Esophagus squamous epithelium (tissue), 5 donors: ENCODE data around the gene DENND4C. TPM values are rescaled to one million over a fixed set of nuclear protein-coding genes. Genes with fewer than 3 reads are reported as not detected.

ENCODE experiments used
- DNase-seq: peaks from one replicate; lab custom pipeline; 2025; lab: John Stamatoyannopoulos, UW
- H3K27ac ChIP-seq, 4 donors: fragments of 200-600 bp; sonication (generic); one replicate each; pipeline ENCODE4 v1.5.1; 2016 to 2019; ENCODE audit warnings: mild to moderate bottlenecking in 1 of 4
- H3K27me3 ChIP-seq, 4 donors: fragments of 200-600 bp; sonication (generic); 1 replicate in 3 of 4; 2 replicates in 1 of 4; pipeline versions ENCODE4 v1.5.1 to v1.6.0; 2017 to 2021; ENCODE audit warnings: antibody characterized with exemption in 1 of 4
- H3K36me3 ChIP-seq, 3 donors: fragments of 200-600 bp; sonication (generic); one replicate each; pipeline ENCODE4 v1.5.1; 2016 to 2019
- H3K4me1 ChIP-seq, 3 donors: fragments of 200-600 bp; sonication (generic); one replicate each; pipeline ENCODE4 v1.5.1; 2017 to 2019
- H3K4me3 ChIP-seq, 4 donors: fragments of 200-600 bp; sonication (generic); 1 replicate in 3 of 4; 2 replicates in 1 of 4; pipeline ENCODE4 v1.5.1; 2016 to 2019; ENCODE audit warnings: mild to moderate bottlenecking in 2 of 4, moderate library complexity in 1 of 4
- H3K9me3 ChIP-seq, 3 donors: fragments of 200-600 bp; sonication (generic); one replicate each; pipeline ENCODE4 v1.5.1; 2016 to 2019
- POLR2A ChIP-seq, 4 donors: fragments of 450-650 bp; IDR thresholded peaks; one replicate each; pipeline ENCODE4 v1.6.1; 2017; ENCODE audit warnings: antibody characterized with exemption in 4 of 4, mild to moderate bottlenecking in 4 of 4, moderate library complexity in 3 of 4
- WGBS, 2 donors: methylation state at CpG; one replicate each; pipeline ENCODE4 v1.1.5; 2018; 5-methylcytosine and 5-hydroxymethylcytosine counted together
- intact Hi-C: fragments of 100-400 bp; cut with DNase I; formaldehyde crosslinking; loops from one replicate; pipeline ENCODE4 v1.15.0; 2022
- total RNA-seq, 4 donors: library from RNA; depleted of rRNA; stranded (reverse); fragments of >200 nt; gene quantifications; one replicate each; pipeline ENCODE4 v1.1.0, GENCODE V29; 2016
- TF ChIP-seq, protein P1 (sequence below), 6 experiments: fragments of 450-650 bp in 4 of 6; fragments of 200-600 bp in 2 of 6; sonication (generic) in 2 of 6; IDR thresholded peaks; one replicate each; pipeline ENCODE4 v1.5.1; 2016 to 2019; ENCODE audit warnings: antibody characterized with exemption in 6 of 6, mild to moderate bottlenecking in 4 of 6, moderate library complexity in 4 of 6
- donor health status: DM: yes; HTN: yes; CAD: no.

The DENND4C gene
- total RNA-seq, 4 donors from 2014 or later, result 32.7 to 65.8 (median 50.7) TPM

DNA sequence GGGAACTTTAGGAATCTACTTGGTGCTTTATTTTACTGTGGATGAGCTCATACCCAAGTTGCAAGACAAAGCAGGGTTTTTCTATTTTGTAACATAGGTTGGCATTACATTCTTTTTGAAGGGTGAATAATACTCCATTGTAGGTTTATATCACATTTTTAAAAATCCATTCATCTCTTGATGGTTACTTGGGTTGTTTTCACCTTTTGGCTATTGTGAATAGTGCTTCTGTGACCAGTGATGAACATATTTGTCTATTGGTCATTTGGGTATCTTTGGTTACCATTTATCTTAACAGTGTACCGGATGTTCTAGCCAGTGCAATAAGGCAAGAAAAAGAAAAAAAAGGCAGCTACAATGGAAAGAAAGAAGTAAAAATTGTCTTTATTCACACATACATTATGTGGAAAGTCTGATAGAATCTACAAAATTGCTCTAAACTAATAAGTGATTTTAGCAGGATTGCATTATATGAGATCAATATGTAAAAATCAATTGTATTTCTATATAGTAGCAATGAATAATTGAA is 40.0 kb downstream of the DENND4C start:
- 79 to 100% methylated on average over 1 of the region's 1 CpG for WGBS, 2 donors
- DNase-seq, result no peak
- Histone ChIP-seq H3K27me3 (no peaks in the 10 kb centered on the region), H3K4me1 (peaks cover 6 to 23% (median 6%) of the 10 kb centered on the region in 3 donors), H3K36me3 (no peaks in the 10 kb centered on the region), H3K27ac (no peak overlapping the region), H3K9me3 (no peaks in the 10 kb centered on the region), H3K4me3 (no peak overlapping the region)
- intact Hi-C loops, result no loop called here
- no peak for TF ChIP-seq POLR2A (IDR thresholded peaks at IDR 0.05)
- TF ChIP-seq, protein P1, sequence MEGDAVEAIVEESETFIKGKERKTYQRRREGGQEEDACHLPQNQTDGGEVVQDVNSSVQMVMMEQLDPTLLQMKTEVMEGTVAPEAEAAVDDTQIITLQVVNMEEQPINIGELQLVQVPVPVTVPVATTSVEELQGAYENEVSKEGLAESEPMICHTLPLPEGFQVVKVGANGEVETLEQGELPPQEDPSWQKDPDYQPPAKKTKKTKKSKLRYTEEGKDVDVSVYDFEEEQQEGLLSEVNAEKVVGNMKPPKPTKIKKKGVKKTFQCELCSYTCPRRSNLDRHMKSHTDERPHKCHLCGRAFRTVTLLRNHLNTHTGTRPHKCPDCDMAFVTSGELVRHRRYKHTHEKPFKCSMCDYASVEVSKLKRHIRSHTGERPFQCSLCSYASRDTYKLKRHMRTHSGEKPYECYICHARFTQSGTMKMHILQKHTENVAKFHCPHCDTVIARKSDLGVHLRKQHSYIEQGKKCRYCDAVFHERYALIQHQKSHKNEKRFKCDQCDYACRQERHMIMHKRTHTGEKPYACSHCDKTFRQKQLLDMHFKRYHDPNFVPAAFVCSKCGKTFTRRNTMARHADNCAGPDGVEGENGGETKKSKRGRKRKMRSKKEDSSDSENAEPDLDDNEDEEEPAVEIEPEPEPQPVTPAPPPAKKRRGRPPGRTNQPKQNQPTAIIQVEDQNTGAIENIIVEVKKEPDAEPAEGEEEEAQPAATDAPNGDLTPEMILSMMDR (IDR thresholded peaks at IDR 0.05), result no peak

- WGBS, 2 donors, result 88 to 94% methylated on average over 4 of the region's 4 CpGs
- no peak overlapping the region for H3K4me3 ChIP-seq
- intact Hi-C loops, result no loop called here
- no peaks in the 10 kb centered on the region for H3K9me3 ChIP-seq
- H3K4me1 ChIP-seq, result peaks cover 6 to 23% (median 6%) of the 10 kb centered on the region in 3 donors
- no peaks in the 10 kb centered on the region for H3K27me3 ChIP-seq
- TF ChIP-seq POLR2A (IDR thresholded peaks at IDR 0.05), result no peak
- TF ChIP-seq, protein P1 (IDR thresholded peaks at IDR 0.05), result no peak
- DNase-seq, result no peak
- H3K27ac ChIP-seq, result no peak overlapping the region
- H3K36me3 ChIP-seq, result no peaks in the 10 kb centered on the region
Measured at GRCh38 chr9:19271081-19271480, 40.6 kb downstream of the DENND4C start.

DNA sequence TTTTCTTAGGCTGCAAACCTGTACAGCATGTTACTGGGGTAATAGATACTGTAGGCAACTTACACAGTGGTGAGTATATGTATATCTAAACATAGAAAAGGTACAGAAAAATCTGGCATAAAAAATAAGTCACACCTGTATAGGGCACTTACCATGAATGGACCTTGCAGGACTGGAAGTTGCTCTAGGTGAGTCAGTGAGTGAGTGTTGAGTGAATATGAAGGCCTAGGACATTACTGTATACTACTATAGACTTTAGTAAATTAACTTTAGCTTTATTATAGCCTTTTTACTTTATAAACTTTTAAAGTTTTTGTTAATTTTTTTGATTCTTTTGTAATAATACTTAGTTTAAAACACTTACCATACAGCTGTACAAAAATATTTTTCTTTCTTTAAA is 51.3 kb downstream of the DENND4C start:
- DNase-seq, result no peak
- intact Hi-C loops, result no loop called here
- TF ChIP-seq POLR2A (IDR thresholded peaks at IDR 0.05), result no peak
- TF ChIP-seq, protein P1 (IDR thresholded peaks at IDR 0.05), result no peak

DNA sequence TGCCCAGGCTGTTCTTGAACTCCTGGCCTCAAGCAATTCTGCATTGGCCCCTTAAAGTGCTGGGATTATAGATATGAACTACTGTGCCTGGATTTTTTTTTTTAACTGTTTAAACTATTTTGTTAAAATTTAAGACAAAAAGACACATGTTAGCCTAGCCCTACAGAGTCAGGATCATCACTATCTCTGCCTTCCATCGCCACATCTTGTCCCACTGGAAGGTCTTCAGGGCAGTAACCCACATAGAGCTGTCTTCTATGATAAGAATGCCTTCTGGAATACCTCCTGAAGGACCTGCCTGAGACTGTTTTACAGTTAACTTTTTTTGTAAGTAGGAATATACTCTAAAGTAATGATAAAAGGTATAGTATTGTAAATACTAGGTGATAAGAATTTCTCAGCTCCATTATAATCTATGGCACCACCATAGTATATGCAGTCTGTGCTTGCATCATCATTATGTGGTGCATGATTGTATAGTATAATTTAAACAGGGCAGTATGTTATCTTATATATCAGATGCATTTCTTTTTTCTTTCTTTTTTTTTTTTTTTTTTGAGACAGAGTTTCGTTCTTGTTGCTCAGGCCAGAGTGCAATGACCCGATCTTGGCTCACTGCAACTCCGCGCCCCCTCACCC is 52.7 kb downstream of the DENND4C start:
- Histone ChIP-seq H3K9me3 (no peaks in the 10 kb centered on the region), H3K27ac (no peak overlapping the region), H3K27me3 (no peaks in the 10 kb centered on the region), H3K4me3 (no peak overlapping the region), H3K36me3 (peaks cover 0 to 23% (median 0%) of the 10 kb centered on the region in 3 donors), H3K4me1 (peaks cover 0 to 47% (median 0%) of the 10 kb centered on the region in 3 donors)
- intact Hi-C loops, result no loop called here
- 94 to 96% methylated on average over 4 to 5 of the region's 5 CpGs for WGBS, 2 donors
- DNase-seq, result no peak
- no peak for TF ChIP-seq POLR2A (IDR thresholded peaks at IDR 0.05)
- TF ChIP-seq, protein P1 (IDR thresholded peaks at IDR 0.05), result no peak

More for the DNA sequence above, 51.3 kb downstream of the DENND4C start:
- H3K27me3 ChIP-seq, result no peaks in the 10 kb centered on the region
- peaks cover 0 to 44% (median 0%) of the 10 kb centered on the region in 3 donors for H3K4me1 ChIP-seq
- H3K9me3 ChIP-seq, result no peaks in the 10 kb centered on the region
- H3K27ac ChIP-seq, result no peak overlapping the region
- peaks cover 0 to 11% (median 0%) of the 10 kb centered on the region in 3 donors for H3K36me3 ChIP-seq
- no peak overlapping the region for H3K4me3 ChIP-seq

DNA sequence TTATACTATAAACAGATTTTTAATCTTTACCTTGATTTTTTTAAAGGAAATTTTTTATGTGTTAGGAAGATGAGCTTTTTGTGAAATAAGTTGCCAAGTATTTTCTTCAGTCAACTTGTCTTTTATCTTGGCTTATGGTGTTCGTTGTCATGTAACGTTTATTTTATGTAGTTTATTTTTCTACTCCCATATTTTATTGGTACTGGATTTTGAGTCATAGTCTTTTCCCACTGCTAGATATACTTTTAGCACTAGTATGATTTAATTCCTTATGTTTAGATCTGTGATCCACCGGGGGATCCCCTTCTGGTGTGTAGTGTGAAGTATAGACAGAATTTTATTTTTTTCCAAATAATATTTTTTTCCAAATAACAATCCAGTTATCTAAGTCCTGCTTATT is 54.2 kb downstream of the DENND4C start:
- peaks cover 0 to 47% (median 0%) of the 10 kb centered on the region in 3 donors for H3K4me1 ChIP-seq
- intact Hi-C loops, result no loop called here
- no peak overlapping the region for H3K4me3 ChIP-seq
- no peaks in the 10 kb centered on the region for H3K27me3 ChIP-seq
- no peaks in the 10 kb centered on the region for H3K9me3 ChIP-seq
- no peak for TF ChIP-seq POLR2A (IDR thresholded peaks at IDR 0.05)
- TF ChIP-seq, protein P1 (IDR thresholded peaks at IDR 0.05), result no peak
- DNase-seq, result no peak
- 69 to 75% methylated on average over 3 of the region's 3 CpGs for WGBS, 2 donors
- peaks cover 0 to 37% (median 3%) of the 10 kb centered on the region in 3 donors for H3K36me3 ChIP-seq
- H3K27ac ChIP-seq, result no peak overlapping the region
